GM12892 (cell line): Measurements from ENCODE around the gene P2RY1.

Experiments
- POLR2A ChIP-seq: IDR thresholded peaks from 2 replicates; pipeline ENCODE4 v1.6.1; 2011; ENCODE audit warnings: low read depth, low read length, control low read depth
- TAF1 ChIP-seq: IDR thresholded peaks from 2 replicates; pipeline ENCODE4 v1.6.1; 2011; ENCODE audit warnings: low read depth, mild to moderate bottlenecking, control low read depth, low read length, borderline replicate concordance

GRCh38 chr3:152832046-152832445 lies 2.9 kb upstream of the P2RY1 start:
- no peak for TF ChIP-seq POLR2A
- no peak for TF ChIP-seq TAF1
